ENCODE data around the gene RPGRIP1. TPM values are rescaled to one million over a fixed set of nuclear protein-coding genes. Genes with fewer than 3 reads are reported as not detected.

Gene RPGRIP1
- total and polyA plus RNA-seq, 9 of the 15 experiments (the other 6 are each of a cell fraction or from before 2014, with no cell fraction given), result 0.47 to 0.95 (median 0.65) TPM; not detected in 1

DNA sequence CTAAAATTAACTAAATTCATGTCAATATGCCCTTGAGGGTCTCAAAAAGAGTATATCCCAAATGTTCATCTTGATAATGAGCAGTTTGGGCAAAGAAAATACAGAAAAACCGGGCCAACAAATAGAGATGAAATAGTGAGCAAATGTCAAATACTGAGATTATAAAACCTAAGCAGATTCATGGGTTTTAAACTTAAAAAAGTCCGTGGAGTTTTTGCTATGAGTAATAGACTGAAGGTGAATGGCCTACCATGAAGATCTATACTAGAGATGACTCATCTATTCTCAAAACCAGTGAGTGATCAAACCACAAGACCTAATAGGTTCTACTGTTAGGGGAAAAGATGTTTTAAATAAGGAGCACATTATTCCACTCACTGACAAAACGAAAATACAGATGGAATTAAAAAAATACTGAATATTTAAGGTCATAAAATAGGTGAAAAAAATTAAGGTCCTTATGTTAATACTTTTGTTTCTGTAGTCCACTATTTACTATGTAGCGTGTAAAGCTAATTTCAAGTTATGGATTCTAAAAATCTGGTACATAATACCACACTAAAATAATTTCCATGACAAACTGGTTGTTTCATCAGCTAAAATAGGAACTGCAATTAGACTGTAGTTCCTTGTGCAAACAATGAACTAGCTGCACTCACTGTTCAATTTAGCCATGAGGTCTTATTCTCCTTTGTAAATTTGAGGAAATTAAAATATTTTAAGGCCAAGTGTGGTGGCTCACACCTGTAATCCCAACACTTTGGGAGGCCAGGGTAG is 15.7 kb upstream of the RPGRIP1 start:
- peaks cover 67% of the 10 kb centered on the region for H4K20me1 ChIP-seq (replicated peaks; ENCODE audit: control insufficient read depth, insufficient read depth, low read length)
- no TSS peak for BruUV-seq (replicated peaks)
- ATAC-seq (peak; percentile 23; the same call in 2 of the 3 replicates), FAIRE-seq (no peak), DNase-seq (ENCODE audit: extremely low read depth in 1 of 4, low spot score in 3 of 4) (no peak)
- H2AFZ ChIP-seq (ENCODE audit: low read depth, low read length), result no peak overlapping the region
- peak overlapping the region; percentile 2; the same call in 1 of the 2 replicates for H3K4me3 ChIP-seq
- POLR2A ChIA-PET, result interaction anchor here (1.1 to 6.0 kb wide), 6 partner anchors 9 to 120 kb away, joined by 3 to 58 read pairs (median 5); partner anchors contain the start of genes RPGRIP1 and SUPT16H
- in situ Hi-C loops (cut with MboI) (no loop called here), intact Hi-C loops (cut with micrococcal nuclease) (loop anchor here (10.0 kb wide), 1 partner anchor 91 kb away; no protein-coding TSS in a partner anchor)
- 22% methylated on average over 4 of the region's 4 CpGs for WGBS (ENCODE audit: insufficient coverage, low coverage, missing lambda C conversion rate)
- CTCF ChIA-PET (ENCODE audit: low intra/inter-chr PET ratio), result no interaction called here
- H3K79me2 ChIP-seq (ENCODE audit: control insufficient read depth, insufficient read depth, low read length), result peaks cover 99% of the 10 kb centered on the region
- H3K9ac ChIP-seq (ENCODE audit: insufficient read depth in 1 of 2, low read depth in 2 of 2, low read length in 2 of 2), result peak overlapping the region; percentile 68 to 98
- peak; percentile 47; the same call in 1 of the 2 replicates for TF ChIP-seq MAFG (tag; conservative IDR thresholded peaks at IDR 0.05)
- TF ChIP-seq MAFK (IDR thresholded peaks at IDR 0.05; ENCODE audit: low read length), result peak; percentile 32; the same call in 1 of the 2 replicates
- peak; percentile 52 for TF ChIP-seq C11orf30 (IDR thresholded peaks at IDR 0.05; ENCODE audit: low read depth)
- TF ChIP-seq RBFOX2 (IDR thresholded peaks at IDR 0.05; ENCODE audit: low read depth, low read length), result peak; percentile 26; the same call in 1 of the 2 replicates
- TF ChIP-seq FOSL1 (tag; conservative IDR thresholded peaks at IDR 0.05), result peak; percentile 79
- TF ChIP-seq NFYB (IDR thresholded peaks at IDR 0.05; ENCODE audit: extremely low read depth, insufficient read length), result no peak
- no peak for TF ChIP-seq MTA3 (IDR thresholded peaks at IDR 0.05; ENCODE audit: borderline replicate concordance)
- TF ChIP-seq ZNF316 (IDR thresholded peaks at IDR 0.05), result 0 out of 2 replicates have a peak, but pooled peaks have one; percentile 38
- TF ChIP-seq SUPT5H (IDR thresholded peaks at IDR 0.05), result 0 out of 2 replicates have a peak, but pooled peaks have one; percentile 12
- no peak for TF ChIP-seq CBX2 (IDR thresholded peaks at IDR 0.05; ENCODE audit: insufficient read depth, low read length, poor library complexity, severe bottlenecking)
- no peak for TF ChIP-seq MTF1 (CRISPR knock-in tag; IDR thresholded peaks at IDR 0.05; ENCODE audit: borderline replicate concordance)
- TF ChIP-seq ZNF75A (CRISPR knock-in tag; IDR thresholded peaks at IDR 0.05), result no peak
- TF ChIP-seq POLR2A (conservative IDR thresholded peaks at IDR 0.05), result peak; percentile 35; the same call in 1 of the 2 replicates
- TF ChIP-seq ZKSCAN8 (CRISPR knock-in tag; IDR thresholded peaks at IDR 0.05), result no peak
- TF ChIP-seq DPF2 (IDR thresholded peaks at IDR 0.05), result 0 out of 2 replicates have a peak, but pooled peaks have one; percentile 17
- TF ChIP-seq JUND (IDR thresholded peaks at IDR 0.05; ENCODE audit: borderline replicate concordance, low read depth, low read length), result peak; percentile 65; the same call in 1 of the 2 replicates
- peak; percentile 59; the same call in 1 of the 3 replicates for TF ChIP-seq JUND (tag; IDR thresholded peaks at IDR 0.05; ENCODE audit: borderline replicate concordance, low read depth, low read length)
- no peak for TF ChIP-seq ZBTB17 (CRISPR knock-in tag; IDR thresholded peaks at IDR 0.05)
- TF ChIP-seq, protein P1, sequence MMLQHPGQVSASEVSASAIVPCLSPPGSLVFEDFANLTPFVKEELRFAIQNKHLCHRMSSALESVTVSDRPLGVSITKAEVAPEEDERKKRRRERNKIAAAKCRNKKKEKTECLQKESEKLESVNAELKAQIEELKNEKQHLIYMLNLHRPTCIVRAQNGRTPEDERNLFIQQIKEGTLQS (IDR thresholded peaks at IDR 0.05), result peak; percentile 83
- TF ChIP-seq, protein P1 (CRISPR knock-in tag; conservative IDR thresholded peaks at IDR 0.05), result no peak
- TF ChIP-seq POLR2AphosphoS2 (IDR thresholded peaks at IDR 0.05; ENCODE audit: low read length), result peak; percentile 58; the same call in 1 of the 2 replicates
- TF ChIP-seq NFE2L1 (tag; IDR thresholded peaks at IDR 0.05; ENCODE audit: borderline replicate concordance, low read depth), result peak; percentile 24; the same call in 1 of the 2 replicates
- peak; percentile 17; the same call in 1 of the 2 replicates for TF ChIP-seq MAFF (IDR thresholded peaks at IDR 0.05; ENCODE audit: low read length)
- no peaks in the 10 kb centered on the region for H3K9me1 ChIP-seq (ENCODE audit: control insufficient read depth, insufficient read depth, low read length)
- H3K4me1 ChIP-seq (replicated peaks in 1 of 2; ENCODE audit: control insufficient read depth in 2 of 2, insufficient read depth in 2 of 2, low read length in 2 of 2), result peaks cover 17 to 23% of the 10 kb centered on the region in 2 experiments
- no peaks in the 10 kb centered on the region for H3K9me3 ChIP-seq (replicated peaks; ENCODE audit: control insufficient read depth, insufficient read depth, low read depth, low read length)
- peaks cover 86% of the 10 kb centered on the region for H3K36me3 ChIP-seq (ENCODE audit: control insufficient read depth, insufficient read depth, low read length)
- H3K27me3 ChIP-seq (ENCODE audit: control insufficient read depth in 2 of 2, insufficient read depth in 2 of 2, low read length in 2 of 2), result no peaks in the 10 kb centered on the region
- peak overlapping the region; percentile 34 for H3K4me2 ChIP-seq (ENCODE audit: insufficient read depth, low read length)
- H3K27ac ChIP-seq (ENCODE audit: extremely low read depth, low read depth, low read length), result peak overlapping the region; percentile 53
